Measurements from ENCODE around the gene C14orf39.

The C14orf39 gene

GRCh38 chr14:60485598-60486251 lies at the start of gene C14orf39:
TSS of gene C14orf39 (minus strand) at chr14:60486063. CDS start at chr14:60485078, 985 bp downstream.
- DNase-seq (ENCODE audit: low read depth), result no peak

GRCh38 chr14:60532442-60532841 lies 46.6 kb upstream of the C14orf39 start:
- DNase-seq (ENCODE audit: low read depth), result no peak

- no peak for DNase-seq (ENCODE audit: low read depth)
Measured at GRCh38 chr14:60515511-60516289, 29.8 kb upstream of the C14orf39 start.

- no peak for DNase-seq (ENCODE audit: low read depth)
Measured at GRCh38 chr14:60514741-60515491, 29.1 kb upstream of the C14orf39 start.

GRCh38 chr14:60514378-60514740 lies 28.5 kb upstream of the C14orf39 start:
- no peak for DNase-seq (ENCODE audit: low read depth)

GRCh38 chr14:60512973-60513571 lies 27.2 kb upstream of the C14orf39 start:
- no peak for DNase-seq (ENCODE audit: low read depth)

GRCh38 chr14:60512126-60512525 lies 26.3 kb upstream of the C14orf39 start:
- no peak for DNase-seq (ENCODE audit: low read depth)

- no peak for DNase-seq (ENCODE audit: low read depth)
Measured at GRCh38 chr14:60510951-60511599, 25.2 kb upstream of the C14orf39 start.

- DNase-seq (ENCODE audit: low read depth), result no peak
Measured at GRCh38 chr14:60510254-60510950, 24.5 kb upstream of the C14orf39 start.

- DNase-seq (ENCODE audit: low read depth), result no peak
Measured at GRCh38 chr14:60509438-60510253, 23.8 kb upstream of the C14orf39 start.

GRCh38 chr14:60508707-60509437 lies 23.0 kb upstream of the C14orf39 start, which contains the start of gene SIX6:
TSS of gene SIX6 (plus strand) at chr14:60509146. CDS start at chr14:60509399, 253 bp downstream.
- no peak for DNase-seq (ENCODE audit: low read depth)

GRCh38 chr14:60508363-60508706 lies 22.5 kb upstream of the C14orf39 start:
- no peak for DNase-seq (ENCODE audit: low read depth)

- no peak for DNase-seq (ENCODE audit: low read depth)
Measured at GRCh38 chr14:60506985-60507829, 21.3 kb upstream of the C14orf39 start.

- no peak for DNase-seq (ENCODE audit: low read depth)
Measured at GRCh38 chr14:60506462-60506984, 20.7 kb upstream of the C14orf39 start.

GRCh38 chr14:60506010-60506409 lies 20.1 kb upstream of the C14orf39 start:
- no peak for DNase-seq (ENCODE audit: low read depth)

- no peak for DNase-seq (ENCODE audit: low read depth)
Measured at GRCh38 chr14:60505448-60505847, 19.6 kb upstream of the C14orf39 start.

- DNase-seq (ENCODE audit: low read depth), result no peak
Measured at GRCh38 chr14:60502541-60502940, 16.7 kb upstream of the C14orf39 start.

GRCh38 chr14:60495946-60496345 lies 10.1 kb upstream of the C14orf39 start:
- DNase-seq (ENCODE audit: low read depth), result no peak

- DNase-seq (ENCODE audit: low read depth), result no peak
Measured at GRCh38 chr14:60490270-60490669, 4.4 kb upstream of the C14orf39 start.
